GM19395 (cell line): ENCODE data around the gene MOB1A.
"Not testable (repeated sequence)": the region's sequence is repeated elsewhere in the genome, so short reads cannot be mapped to it uniquely, and the experiment has no call there.

ENCODE experiments used
- ATAC-seq: cut with Tn5 transposase; IDR thresholded peaks from one replicate; pipeline ENCODE4 v1.9.1; 2021; ENCODE audit warnings: mild to moderate bottlenecking, moderate library complexity; ENCODE audit not compliant: unreplicated experiment

Gene MOB1A

DNA sequence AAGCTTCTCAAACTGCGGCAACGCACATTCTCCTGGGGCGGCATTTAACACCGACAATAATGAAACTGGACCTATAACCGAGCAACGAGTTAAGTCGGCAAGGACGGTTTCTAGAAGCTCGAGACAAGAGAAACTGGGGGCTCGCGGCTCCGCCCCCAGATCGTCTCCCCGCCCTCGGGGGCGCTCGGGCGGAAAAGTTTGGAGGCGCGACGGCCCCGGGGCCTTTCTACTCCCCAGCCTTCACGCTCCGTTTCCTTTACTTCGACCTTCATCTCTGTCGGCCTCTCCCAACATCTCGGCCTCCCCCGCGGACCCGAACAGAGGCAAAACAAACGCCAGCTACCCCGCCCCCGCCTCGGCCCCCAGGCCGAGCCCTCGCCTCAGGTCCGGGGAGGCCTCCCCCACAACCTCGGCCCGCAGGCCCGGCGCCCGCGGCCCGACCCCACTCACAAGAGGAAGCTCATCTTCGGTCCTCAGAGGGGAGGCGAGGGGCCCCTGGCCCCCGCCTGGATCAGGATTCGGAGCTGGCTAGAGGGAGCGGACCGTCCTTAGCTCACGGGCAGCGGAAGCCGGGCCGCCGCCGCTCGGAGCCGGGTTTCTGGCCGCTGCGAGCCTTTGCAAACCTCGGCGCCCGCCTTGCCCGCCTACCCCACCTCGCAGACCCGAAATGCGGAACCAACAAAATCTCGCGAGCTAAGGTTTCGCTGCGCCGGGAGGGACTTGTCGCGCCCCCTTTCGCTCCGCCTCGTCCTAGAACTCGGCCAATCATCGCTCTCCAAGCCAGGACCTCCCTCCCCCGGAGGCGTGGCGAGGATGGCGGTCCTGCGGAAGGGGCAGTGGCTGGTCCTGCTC, at the start of gene MOB1A:
TSS of gene MOB1A (minus strand) at position 669 of the 852 bp plus-strand sequence. CDS start at position 464, 205 bp downstream.
- peak; percentile 76 for ATAC-seq

DNA sequence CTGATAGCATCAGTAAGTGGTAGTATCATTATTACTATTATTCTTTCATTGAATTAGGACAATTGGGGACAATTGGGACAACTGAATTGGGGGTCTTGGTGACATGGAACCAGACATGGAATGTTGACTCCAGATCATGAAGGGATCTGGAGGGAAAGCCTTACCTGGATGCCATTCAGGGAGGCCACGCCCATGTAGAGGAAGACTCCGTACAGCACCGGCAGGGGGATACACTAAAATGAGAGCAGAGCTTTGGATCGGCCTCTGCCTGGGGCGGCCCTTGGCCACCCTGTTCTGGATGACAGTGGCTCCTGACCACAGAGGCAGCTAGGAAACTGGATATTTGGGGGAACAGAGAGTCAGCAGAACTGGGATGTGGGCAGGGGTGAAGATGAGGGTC, 49.0 kb upstream of the MOB1A start:
- ATAC-seq, result no peak

DNA sequence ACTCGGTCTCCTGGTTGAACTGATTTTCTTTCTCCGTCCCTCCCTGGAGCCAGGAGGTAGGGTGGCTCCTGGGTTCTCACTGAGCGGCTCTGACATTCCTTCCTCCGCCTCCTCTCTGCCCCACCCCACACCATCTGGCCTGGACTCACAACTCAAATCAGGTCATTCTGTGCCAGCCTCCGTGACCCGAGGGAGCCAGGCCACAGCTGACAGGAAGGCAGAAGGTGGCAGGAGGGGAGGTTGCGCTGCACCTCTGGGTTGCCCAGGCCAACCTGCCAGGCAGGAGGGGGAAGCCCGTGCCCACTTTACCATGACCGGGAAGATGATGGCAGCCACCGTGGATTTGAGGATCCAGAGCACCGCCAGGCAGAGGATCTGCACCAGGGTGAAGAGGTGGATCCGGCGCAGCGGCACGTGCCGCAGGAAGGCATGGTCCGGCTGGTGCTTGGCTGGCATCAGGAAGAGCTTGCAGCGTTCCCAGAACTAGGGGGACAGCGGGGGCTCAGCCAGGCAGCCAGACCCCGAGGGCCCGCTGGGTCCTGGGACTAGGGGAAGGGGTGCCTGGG, 48.1 kb upstream of the MOB1A start:
- ATAC-seq, result no peak

DNA sequence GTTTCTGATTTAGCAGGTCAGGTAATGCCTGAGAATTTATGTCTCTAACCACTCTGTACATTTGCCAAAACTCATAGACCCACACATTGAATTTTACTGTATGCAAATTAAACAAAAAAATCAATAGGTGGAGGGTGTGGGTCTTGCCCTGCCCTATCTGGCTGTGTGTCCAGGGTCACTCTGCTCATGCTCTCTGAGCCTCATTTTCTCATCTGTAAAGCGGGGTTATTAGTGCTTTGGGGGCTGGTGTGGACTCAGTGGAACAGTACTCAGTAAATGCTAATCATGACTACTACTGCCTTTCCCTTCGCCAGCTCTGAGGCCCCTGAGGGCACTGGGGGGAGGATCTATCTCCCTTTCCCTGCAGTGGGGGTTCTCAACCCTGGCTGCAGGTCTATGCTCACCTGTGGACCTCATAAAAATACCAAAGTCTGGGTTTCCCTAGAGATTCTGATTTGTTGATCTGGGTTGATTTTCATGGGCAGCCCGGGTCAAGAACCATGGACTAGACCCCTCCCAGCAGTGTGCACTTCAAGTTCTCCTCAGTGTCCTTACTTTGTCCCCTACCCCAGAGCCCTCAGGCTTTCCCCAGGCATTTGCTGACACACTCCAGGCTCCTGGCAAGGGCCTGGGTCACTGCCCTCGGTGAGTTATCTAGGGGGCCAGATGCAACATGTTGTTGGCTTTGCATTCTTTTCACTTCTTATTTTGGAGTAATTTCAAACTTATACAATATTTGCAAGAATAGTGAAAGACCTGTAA, 47.2 kb upstream of the MOB1A start:
- no peak for ATAC-seq

- ATAC-seq, result no peak
These were observed 45.5 kb upstream of the MOB1A start for GRCh38 chr2:74223941-74224770.

DNA sequence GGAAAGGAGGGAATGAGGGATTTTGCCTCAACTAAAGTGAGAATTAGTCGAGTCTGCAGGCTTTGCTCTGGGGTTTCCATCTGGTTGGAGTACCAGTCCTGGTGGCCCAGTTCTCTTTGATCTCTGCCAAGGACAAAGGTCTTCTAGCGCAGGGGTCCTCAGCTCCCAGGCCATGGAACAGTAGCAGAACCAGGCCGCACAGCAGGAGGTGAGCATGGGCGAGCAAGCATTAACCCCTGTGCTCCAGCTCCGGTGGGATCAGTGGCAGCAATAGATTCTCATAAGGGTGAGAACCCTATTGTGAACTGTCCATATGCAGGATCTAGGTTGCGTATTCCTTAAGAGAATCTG, 43.6 kb upstream of the MOB1A start:
- ATAC-seq, result no peak

DNA sequence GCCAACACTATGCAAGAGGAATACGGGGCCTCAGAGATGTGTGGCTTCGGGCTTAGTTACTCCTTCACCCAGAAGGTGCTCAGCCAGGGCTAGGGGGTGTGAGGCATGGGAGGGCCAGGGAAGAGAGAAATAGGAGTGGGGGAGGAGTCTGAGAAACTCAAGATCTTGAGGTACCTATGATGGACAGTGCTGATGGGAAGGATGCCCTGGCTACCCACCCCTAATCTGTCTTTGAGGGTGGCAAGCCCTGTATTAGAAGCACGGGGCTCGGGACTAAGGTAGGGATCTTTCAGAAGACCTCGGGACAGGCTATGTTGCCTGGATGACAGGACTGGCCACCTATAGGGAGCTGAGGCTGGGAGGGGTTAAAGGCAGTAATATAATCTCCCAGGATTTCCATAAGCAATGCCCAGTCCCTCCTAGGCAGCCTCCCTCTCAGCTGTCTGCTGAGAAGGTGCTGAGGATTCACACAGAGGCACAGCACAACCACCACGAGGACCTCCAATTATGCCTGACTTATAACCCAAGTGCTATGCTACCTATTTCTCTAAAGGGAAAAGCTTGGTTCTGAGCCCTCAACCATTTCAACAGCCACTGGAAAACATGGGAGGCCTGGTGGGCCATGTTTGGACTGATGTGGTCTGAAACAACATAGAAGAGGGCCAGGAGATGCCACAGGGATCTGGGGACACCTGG, 43.1 kb upstream of the MOB1A start:
- no peak for ATAC-seq

- no peak for ATAC-seq
These were observed 42.4 kb upstream of the MOB1A start for GRCh38 chr2:74221091-74221490.

- ATAC-seq, result no peak
These were observed 41.3 kb upstream of the MOB1A start for GRCh38 chr2:74219846-74220486.

DNA sequence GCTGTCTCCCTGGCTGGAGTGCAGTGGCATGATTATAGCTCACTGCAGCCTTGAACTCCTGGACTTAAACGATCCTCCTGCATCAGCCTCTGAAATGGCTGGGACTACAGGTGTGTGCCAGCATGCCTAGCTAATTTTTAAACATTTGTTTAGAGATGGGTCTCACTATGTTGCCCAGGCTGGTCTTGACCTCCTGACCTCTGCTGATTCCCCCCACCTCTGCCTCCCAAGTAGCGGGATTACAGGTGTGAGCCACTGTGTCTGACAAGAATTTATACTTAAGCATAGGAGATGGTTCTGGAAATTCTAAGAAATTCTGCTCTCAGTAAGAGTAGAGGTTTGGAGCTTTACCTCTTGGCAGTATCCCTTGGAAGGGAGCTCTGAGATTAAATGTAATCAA, 38.0 kb upstream of the MOB1A start:
- ATAC-seq, result no peak

GRCh38 chr2:74215771-74216170, 37.1 kb upstream of the MOB1A start:
- ATAC-seq, result not testable (repeated sequence)

DNA sequence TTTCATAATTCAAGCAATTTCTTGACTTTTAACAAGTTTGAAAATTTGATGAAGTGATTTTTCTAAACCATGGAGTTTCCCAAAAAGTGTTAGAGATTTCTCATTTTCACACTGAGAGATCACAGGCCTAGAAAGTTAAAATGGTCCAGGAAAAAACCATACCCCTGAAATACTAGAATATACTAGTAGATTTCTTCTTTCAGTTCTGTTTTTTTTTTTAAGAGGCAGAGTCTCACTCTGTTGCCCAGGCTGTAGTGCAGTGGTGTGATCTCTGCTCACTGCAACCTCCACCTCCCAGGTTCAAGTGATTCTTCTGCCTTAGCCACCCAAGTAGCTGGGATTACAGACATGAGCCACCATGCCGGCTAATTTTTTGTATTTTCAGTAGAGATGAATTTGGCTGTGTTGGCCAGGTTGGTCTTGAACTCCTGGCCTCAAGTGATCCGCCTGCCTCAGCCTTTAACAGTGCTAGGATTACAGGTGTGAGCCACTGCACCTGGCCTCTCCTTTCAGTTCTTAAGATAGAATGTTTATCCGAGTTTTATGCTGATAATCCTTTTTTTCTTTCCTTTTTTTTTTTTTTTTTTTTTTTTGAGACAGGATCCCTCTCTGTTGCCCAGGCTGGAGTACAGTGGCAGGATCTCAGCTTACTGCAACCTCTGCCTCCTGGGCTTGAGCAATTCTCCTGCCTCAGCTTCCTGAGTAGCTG, 34.2 kb upstream of the MOB1A start:
- no peak for ATAC-seq

DNA sequence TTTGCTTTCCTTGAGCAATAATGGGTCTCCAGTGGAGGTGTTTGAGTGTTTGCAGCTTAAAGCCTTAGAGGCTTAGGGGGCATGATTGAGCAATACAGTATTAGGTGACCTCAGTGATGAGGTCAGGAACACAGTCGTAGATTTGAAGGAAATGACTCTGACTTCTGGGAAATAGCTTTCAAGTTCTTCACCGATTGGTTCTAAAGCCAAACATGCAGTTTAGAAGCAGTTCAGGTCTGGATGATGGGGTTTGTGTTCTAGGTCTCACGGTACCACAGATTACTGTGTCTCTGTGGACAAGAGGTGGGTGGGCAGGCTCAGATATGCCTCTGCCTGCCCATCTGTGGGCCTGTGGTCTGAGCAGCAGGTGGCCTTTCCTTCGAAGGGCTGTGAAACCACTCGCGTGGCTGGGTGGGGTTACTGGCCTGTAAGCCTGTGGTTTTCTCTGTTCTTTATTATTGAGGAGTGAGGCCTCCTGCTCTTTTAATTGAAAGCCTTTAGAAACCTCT, 27.6 kb upstream of the MOB1A start:
- ATAC-seq, result peak; percentile 75

DNA sequence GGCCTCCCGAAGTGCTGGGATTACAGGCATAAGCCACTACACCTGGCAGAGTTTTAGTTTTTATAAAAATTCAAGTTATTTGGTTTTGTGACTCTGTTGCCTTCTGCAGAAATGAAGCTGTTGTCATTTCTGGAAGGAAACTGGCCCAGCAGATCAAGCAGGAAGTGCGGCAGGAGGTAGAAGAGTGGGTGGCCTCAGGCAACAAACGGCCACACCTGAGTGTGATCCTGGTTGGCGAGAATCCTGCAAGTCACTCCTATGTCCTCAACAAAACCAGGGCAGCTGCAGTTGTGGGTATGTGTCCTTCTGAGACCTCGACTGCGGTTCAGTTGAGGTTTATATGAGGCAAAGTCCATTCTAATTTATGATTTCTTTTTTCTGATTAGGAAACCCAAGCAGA, 26.9 kb upstream of the MOB1A start:
- ATAC-seq, result no peak

- ATAC-seq, result no peak
These were observed 26.4 kb upstream of the MOB1A start for GRCh38 chr2:74205113-74205512.

DNA sequence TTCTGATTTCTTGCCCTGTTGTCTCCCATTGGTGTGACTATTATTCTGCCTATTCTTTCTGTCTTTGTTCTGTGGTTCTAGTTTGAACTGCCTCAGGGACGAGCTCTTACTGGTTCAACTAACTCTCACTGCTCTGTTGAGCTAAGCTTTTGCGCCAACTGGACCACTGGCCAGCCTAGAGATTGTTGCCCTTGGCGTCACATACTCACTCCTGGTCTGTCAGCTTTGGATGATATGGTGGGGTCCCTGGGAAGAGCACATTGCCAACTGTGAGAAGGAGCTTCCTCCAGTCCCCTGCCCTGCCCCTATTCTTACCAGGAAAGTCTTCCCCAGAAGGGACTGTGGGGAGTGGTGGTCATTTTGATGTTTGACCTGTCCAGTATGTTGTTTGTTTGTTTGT, 25.8 kb upstream of the MOB1A start:
- ATAC-seq, result no peak

- no peak for ATAC-seq
These were observed 22.9 kb upstream of the MOB1A start for GRCh38 chr2:74201596-74201995.

GRCh38 chr2:74201196-74201595, 22.5 kb upstream of the MOB1A start:
- no peak for ATAC-seq

DNA sequence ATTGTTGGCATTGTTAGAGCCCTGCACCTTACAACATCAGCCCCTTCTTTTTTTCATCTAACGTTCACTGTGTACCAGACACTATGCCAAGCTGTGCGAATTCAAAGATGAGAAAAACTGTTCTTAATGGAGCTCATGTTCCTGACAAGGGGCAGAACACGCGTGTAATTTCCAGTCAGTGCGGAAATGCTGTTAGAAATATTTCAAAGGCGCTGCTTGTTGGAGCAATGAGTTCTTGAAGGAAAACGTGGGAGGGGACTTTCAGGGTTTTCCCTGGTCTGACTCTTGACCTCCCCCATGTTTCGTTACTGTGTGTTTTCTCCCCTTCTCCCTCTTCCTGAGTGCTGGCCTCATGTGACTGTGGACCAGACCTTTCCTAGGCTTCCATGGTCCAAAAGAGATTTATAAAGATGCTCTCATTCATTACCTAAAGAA, 21.2 kb upstream of the MOB1A start:
- ATAC-seq, result no peak
